Activated CD4-positive, alpha-beta T cell treated with anti-CD3 and anti-CD28 coated beads, Interleukin-2, amount 10 ng/mL, durations not matched to agents 7 days and 5 days (primary cell): ENCODE data around the gene PKIB. TPM values are rescaled to one million over a fixed set of nuclear protein-coding genes. Genes with fewer than 3 reads are reported as not detected.
"Not testable (repeated sequence)": the region's sequence is repeated elsewhere in the genome, so short reads cannot be mapped to it uniquely, and the experiment has no call there.

Experiments
- CTCF ChIA-PET: fragments of 350-600 bp; sonication (Branson Sonifier 250); formaldehyde crosslinking; loops from one replicate; lab custom pipeline; 2021; ENCODE audit warnings: antibody characterized with exemption; lab: Charles Lee
- POLR2A ChIA-PET: fragments of 350-600 bp; sonication (Branson Sonifier 250); formaldehyde crosslinking; loops from one replicate; lab custom pipeline; 2021; ENCODE audit warnings: antibody characterized with exemption; lab: Charles Lee
- DNase-seq: peaks from one replicate; pipeline ENCODE4 v3.0.0-alpha.2; 2020
- H3K27ac Mint-ChIP-seq: one replicate; pipeline ENCODE4 v1.8.0; 2021; ENCODE audit warnings: mild to moderate bottlenecking, moderate library complexity, mixed read lengths
- H3K27me3 Mint-ChIP-seq: one replicate; pipeline ENCODE4 v1.8.0; 2021; ENCODE audit warnings: mixed read lengths
- H3K36me3 Mint-ChIP-seq: one replicate; pipeline ENCODE4 v1.8.0; 2021; ENCODE audit warnings: low read depth, mixed read lengths
- H3K4me1 Mint-ChIP-seq: one replicate; pipeline ENCODE4 v1.8.0; 2021; ENCODE audit warnings: mixed read lengths
- H3K4me3 Mint-ChIP-seq: one replicate; pipeline ENCODE4 v1.8.0; 2021; ENCODE audit warnings: mild to moderate bottlenecking, moderate library complexity, mixed read lengths
- H3K9me3 Mint-ChIP-seq: one replicate; pipeline ENCODE4 v1.8.0; 2021; ENCODE audit warnings: mixed read lengths
- total RNA-seq, 2 experiments: library from RNA; stranded (reverse); gene quantifications; one replicate each; pipeline ENCODE4 v1.2.3, GENCODE V29; 2021

The PKIB gene
- total RNA-seq, 2 experiments from 2014 or later: 1.2 to 1.3 TPM

DNA sequence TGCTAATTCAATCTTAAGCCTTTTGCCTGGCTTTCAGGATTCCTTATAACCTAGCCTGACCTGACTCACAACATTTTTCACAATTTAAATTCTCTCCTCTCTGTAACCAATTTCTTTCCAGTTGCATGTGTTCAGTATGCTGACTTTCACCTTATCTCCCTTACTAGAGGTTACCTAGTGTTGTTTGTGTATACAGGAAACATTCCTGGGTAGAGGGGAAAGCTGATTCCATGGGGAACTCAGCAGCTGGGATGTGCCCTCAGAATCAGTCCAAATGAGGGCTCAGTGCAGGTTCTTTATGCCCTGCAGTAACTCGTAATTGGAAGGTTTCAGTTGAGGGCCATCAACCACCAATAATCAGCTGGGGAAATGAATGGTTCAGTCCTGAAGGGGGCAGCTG, 18.5 kb downstream of the PKIB start:
- ChIA-PET CTCF (no interaction called here), POLR2A (no interaction called here)
- Mint-ChIP-seq H3K36me3 (no peaks in the 10 kb centered on the region), H3K4me1 (no peaks in the 10 kb centered on the region), H3K27me3 (no peaks in the 10 kb centered on the region), H3K9me3 (no peaks in the 10 kb centered on the region), H3K27ac (no peak overlapping the region), H3K4me3 (no peak overlapping the region)
- no peak for DNase-seq

DNA sequence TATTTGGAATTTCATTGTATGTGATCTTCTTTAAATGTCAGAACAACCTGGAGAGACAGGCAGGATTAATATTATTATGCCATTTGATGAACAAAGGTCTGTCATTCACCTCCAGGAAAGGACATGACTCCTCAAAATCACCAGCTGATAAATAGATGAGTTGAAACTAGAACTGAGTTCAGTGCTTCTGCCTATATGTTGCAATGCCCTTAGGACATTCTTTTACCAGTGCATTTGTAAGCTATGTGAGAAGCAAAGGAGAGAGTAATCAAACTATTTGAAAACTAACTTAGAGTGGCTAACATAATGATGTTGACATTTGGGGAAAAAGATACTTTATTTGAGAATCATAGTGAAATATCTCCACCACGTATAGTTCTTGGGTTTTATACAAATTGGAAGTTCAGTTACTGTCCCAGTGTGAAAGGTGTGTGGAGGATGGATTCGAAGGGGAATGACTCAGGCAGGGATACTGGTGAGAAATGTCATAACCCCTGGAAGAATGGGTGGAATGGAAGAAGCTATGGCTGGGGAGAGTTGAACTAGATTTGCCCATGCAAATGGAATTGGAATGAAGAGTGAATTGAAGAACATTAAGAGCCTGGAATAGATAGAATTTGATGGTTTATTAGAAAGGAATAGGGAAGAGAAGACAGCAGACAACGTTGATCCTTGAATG, 21.5 kb downstream of the PKIB start:
- H3K4me1 Mint-ChIP-seq: no peaks in the 10 kb centered on the region
- H3K4me3 Mint-ChIP-seq: no peak overlapping the region
- ChIA-PET POLR2A (no interaction called here), CTCF (no interaction called here)
- no peaks in the 10 kb centered on the region for H3K9me3 Mint-ChIP-seq
- DNase-seq: no peak
- no peaks in the 10 kb centered on the region for H3K36me3 Mint-ChIP-seq
- no peaks in the 10 kb centered on the region for H3K27me3 Mint-ChIP-seq
- H3K27ac Mint-ChIP-seq: no peak overlapping the region

DNA sequence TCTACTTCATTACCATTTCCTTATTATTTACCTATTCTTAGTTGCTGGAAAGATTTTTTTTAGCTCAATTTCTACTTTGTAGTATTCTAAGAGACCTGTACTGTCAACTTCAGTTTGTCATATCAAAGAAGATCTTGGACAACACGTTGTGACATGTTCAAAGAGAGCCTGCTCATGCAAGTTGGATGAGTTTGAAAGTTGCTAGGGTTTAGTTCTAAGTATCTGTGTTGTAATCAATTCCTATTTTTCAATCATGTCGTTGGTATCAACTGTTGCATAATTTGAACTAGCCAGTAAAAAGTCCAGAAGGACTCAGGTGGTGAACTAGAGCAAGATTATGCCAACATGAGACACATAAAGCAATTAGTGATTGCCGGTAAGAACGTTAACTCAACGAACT, 30.2 kb downstream of the PKIB start:
- POLR2A ChIA-PET: no interaction called here
- Mint-ChIP-seq H3K36me3 (no peaks in the 10 kb centered on the region), H3K4me1 (no peaks in the 10 kb centered on the region)

DNA sequence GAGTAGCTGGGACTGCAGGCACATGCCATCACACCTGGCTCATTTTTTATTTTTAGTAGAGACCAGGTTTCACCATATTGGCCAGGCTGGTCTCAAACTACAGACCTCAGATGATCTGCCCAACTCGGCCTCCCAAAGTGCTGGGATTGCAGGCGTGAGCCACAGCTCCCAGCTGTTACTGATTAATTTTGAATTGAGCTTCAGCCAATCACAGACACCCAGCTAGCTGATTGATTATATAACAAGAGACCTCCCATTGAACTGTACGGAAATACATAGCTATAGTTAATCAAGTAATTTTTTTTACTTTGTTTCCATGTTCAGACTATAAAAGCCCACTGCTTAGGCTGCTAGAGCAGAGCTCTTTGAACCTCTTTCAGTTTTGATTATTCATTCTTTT, 31.6 kb downstream of the PKIB start:
- H3K9me3 Mint-ChIP-seq: no peaks in the 10 kb centered on the region
- no peak overlapping the region for H3K4me3 Mint-ChIP-seq
- H3K36me3 Mint-ChIP-seq: no peaks in the 10 kb centered on the region
- ChIA-PET CTCF (no interaction called here), POLR2A (no interaction called here)
- DNase-seq: no peak
- H3K27ac Mint-ChIP-seq: no peak overlapping the region
- no peaks in the 10 kb centered on the region for H3K27me3 Mint-ChIP-seq
- H3K4me1 Mint-ChIP-seq: no peaks in the 10 kb centered on the region

More for the DNA sequence above, 30.2 kb downstream of the PKIB start:
- Mint-ChIP-seq H3K27me3 (no peaks in the 10 kb centered on the region), H3K4me3 (no peak overlapping the region), H3K27ac (no peak overlapping the region), H3K9me3 (no peaks in the 10 kb centered on the region)
- CTCF ChIA-PET: no interaction called here
- DNase-seq: no peak

DNA sequence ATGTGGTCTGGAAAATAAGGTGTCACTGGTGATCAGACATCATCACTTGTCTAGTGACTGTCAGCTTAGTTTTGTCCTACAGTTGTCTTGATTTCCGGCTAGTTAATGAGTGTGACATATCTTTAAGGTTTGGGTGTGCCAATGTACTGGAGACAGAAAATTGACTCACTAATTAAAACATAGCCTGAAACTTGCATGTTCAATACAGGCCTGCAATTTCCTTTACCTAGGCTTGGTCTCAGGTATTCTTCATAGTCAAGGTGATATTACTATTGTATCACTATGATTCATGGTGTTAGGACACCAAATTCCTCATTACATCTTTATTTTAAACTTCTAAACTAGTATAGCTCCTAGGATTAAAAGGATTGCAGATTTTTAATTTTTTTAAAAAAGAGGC, 32.4 kb downstream of the PKIB start:
- CTCF ChIA-PET, H3K36me3 Mint-ChIP-seq, H3K4me3 Mint-ChIP-seq, DNase-seq, POLR2A ChIA-PET, H3K27ac Mint-ChIP-seq, H3K4me1 Mint-ChIP-seq, H3K9me3 Mint-ChIP-seq, H3K27me3 Mint-ChIP-seq: not testable (repeated sequence)

DNA sequence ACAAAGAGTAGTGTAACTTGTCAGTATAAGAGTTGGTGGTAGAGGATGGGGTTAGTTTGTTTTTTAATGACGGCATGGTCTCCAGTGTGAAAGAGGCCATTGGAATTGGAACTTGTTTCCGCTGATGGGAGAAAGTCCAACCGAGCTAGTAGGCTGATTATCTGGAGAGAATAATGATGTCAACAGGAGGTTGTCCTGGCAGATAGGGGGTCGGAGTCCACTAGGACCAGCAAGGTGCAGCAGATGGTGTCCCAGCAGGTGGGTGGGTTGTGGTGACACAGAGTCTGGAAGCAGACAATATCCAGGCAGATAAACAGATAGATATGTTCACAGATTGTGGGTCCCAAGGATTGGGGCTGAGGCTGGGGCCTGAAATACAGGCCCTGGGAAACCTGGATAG, 35.1 kb downstream of the PKIB start:
- ChIA-PET CTCF (no interaction called here), POLR2A (no interaction called here)
- no peak overlapping the region for H3K27ac Mint-ChIP-seq

DNA sequence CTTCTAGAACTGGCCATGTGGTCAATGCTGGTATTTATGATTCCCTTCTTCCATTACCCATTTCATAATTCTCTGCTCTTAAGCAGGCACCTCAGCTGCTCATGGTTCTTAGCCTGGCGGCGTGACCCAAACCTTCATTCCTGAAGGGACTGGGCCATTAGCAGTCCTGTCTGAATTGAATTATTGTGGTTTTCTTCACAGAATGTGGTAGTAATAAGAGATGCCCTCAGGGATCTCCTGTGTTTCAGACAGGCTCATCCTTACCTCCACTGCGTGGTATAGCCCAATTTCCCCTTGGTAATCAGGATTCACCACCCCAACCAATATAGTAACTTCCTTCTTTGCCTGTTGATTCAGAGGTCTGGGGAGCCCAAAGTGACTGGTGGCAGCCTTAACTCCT, 37.6 kb downstream of the PKIB start:
- POLR2A ChIA-PET: no interaction called here
- H3K36me3 Mint-ChIP-seq: no peaks in the 10 kb centered on the region

More for the DNA sequence above, 35.1 kb downstream of the PKIB start:
- Mint-ChIP-seq H3K4me1 (no peaks in the 10 kb centered on the region), H3K4me3 (no peak overlapping the region), H3K36me3 (no peaks in the 10 kb centered on the region), H3K27me3 (no peaks in the 10 kb centered on the region), H3K9me3 (no peaks in the 10 kb centered on the region)
- no peak for DNase-seq

DNA sequence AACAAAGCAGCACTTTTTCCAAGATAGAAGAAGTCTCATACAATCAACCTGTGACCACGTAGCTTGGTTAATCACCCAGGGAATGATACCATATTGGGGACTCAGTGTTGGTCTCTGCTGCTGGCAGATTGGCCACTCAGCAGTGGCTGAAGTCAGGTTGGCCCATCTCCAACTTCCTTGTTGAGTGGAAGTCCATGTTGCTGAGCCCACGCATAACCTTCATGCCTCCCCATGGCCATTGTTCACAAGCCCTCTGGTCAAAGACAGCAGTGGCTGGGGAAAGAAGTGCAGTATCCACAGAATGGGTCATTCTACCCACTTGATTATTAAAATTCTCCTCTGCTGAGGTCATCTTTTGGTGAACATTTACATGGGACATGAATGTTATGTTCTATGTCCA, 38.5 kb downstream of the PKIB start:
- no peak for DNase-seq
- Mint-ChIP-seq H3K9me3 (no peaks in the 10 kb centered on the region), H3K27me3 (no peaks in the 10 kb centered on the region), H3K36me3 (no peaks in the 10 kb centered on the region), H3K4me3 (no peak overlapping the region), H3K27ac (no peak overlapping the region), H3K4me1 (no peaks in the 10 kb centered on the region)
- CTCF ChIA-PET: no interaction called here
- POLR2A ChIA-PET: no interaction called here

More for the DNA sequence above, 37.6 kb downstream of the PKIB start:
- Mint-ChIP-seq H3K4me1 (no peaks in the 10 kb centered on the region), H3K27ac (no peak overlapping the region), H3K9me3 (no peaks in the 10 kb centered on the region), H3K4me3 (no peak overlapping the region), H3K27me3 (no peaks in the 10 kb centered on the region)
- DNase-seq: no peak
- CTCF ChIA-PET: no interaction called here

DNA sequence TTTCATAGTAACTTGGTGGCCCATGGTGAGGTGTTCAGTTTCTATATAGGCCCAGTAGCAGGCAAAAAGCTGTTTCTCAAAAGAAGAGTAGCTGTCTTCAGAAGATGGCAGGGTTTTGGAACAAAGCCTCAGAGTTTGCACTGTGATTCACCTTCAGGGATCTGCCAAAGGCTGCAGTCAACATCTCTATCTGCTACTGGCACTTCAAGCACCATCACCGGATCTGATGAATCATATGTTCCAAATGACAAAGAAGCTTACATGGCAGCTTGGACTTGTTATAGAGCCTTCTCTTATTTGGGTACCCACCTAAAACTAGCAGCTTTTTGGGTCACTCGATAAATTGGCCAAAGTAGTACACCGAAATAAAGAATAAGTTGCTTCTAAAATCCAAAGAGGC, 39.5 kb downstream of the PKIB start:
- no peaks in the 10 kb centered on the region for H3K27me3 Mint-ChIP-seq
- H3K36me3 Mint-ChIP-seq: no peaks in the 10 kb centered on the region
- no peak overlapping the region for H3K27ac Mint-ChIP-seq
- no peaks in the 10 kb centered on the region for H3K9me3 Mint-ChIP-seq
- CTCF ChIA-PET: no interaction called here
- POLR2A ChIA-PET: no interaction called here
- no peak for DNase-seq
- no peak overlapping the region for H3K4me3 Mint-ChIP-seq
- H3K4me1 Mint-ChIP-seq: no peaks in the 10 kb centered on the region

DNA sequence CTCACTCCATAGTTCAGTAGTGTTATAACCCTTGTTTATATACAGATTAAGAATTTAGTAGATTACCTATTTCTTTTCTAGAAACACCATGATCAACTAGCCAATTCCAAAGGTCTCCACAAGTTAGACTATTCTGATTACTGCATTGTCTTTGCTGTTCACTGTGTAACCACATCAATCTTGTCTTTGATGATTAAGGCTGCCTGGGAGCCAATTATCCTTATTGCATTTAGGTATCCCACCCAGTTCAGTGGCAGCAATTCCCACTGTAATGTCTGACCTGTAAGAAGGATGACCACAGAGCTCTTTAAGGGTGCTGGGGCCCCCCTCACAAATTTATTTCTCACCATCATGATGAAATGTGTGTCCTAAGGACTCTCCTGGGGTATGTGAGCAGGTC, 40.2 kb downstream of the PKIB start:
- H3K9me3 Mint-ChIP-seq: no peaks in the 10 kb centered on the region
- POLR2A ChIA-PET: no interaction called here
- no peak overlapping the region for H3K4me3 Mint-ChIP-seq
- H3K27me3 Mint-ChIP-seq: no peaks in the 10 kb centered on the region
- H3K27ac Mint-ChIP-seq: no peak overlapping the region
- H3K36me3 Mint-ChIP-seq: no peaks in the 10 kb centered on the region
- no peak for DNase-seq
- H3K4me1 Mint-ChIP-seq: no peaks in the 10 kb centered on the region
- CTCF ChIA-PET: no interaction called here

DNA sequence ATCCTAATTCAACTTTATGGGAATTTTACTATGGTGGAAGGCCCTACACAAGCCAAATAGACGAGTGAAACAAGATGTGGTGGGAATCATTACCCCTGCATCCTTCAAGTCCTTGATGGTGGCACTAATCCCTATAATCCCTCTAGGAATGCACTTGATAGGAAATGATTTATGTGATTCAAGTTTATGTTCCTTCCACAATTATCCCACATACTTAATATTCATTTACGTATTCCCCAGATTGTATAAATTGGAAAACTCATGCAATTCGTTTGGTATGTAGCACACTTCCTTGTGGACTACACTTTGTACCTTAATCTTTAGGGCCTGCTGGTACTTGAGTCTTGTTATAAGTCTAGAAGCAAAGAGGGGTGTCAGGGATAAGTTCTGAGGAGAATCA, 40.8 kb downstream of the PKIB start:
- Mint-ChIP-seq H3K36me3 (no peaks in the 10 kb centered on the region), H3K27ac (no peak overlapping the region), H3K4me3 (no peak overlapping the region), H3K27me3 (no peaks in the 10 kb centered on the region), H3K4me1 (no peaks in the 10 kb centered on the region), H3K9me3 (no peaks in the 10 kb centered on the region)
- POLR2A ChIA-PET: no interaction called here
- DNase-seq: no peak
- CTCF ChIA-PET: no interaction called here

DNA sequence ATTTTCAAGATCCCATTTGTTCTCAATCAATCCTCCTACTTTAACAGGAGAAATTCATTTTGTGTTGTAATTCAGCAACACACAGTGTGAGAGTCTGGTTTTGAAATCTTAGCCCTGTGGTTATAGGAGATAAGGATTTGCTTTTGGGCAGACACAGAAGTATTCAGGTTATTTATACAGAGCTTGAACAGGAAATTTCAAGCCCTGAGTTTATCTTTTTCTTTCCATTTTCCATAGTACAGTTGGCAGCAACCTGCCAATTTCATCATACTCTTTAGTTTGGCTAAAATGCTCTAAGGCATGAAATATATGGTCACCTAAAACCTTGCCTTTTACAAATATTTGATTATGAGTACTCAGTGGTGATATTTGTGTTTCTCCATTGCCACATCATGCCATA, 41.4 kb downstream of the PKIB start:
- no peaks in the 10 kb centered on the region for H3K9me3 Mint-ChIP-seq
- ChIA-PET POLR2A (no interaction called here), CTCF (no interaction called here)
- H3K36me3 Mint-ChIP-seq: no peaks in the 10 kb centered on the region
- H3K27me3 Mint-ChIP-seq: no peaks in the 10 kb centered on the region
- H3K27ac Mint-ChIP-seq: no peak overlapping the region
- H3K4me3 Mint-ChIP-seq: no peak overlapping the region
- no peaks in the 10 kb centered on the region for H3K4me1 Mint-ChIP-seq
- no peak for DNase-seq

DNA sequence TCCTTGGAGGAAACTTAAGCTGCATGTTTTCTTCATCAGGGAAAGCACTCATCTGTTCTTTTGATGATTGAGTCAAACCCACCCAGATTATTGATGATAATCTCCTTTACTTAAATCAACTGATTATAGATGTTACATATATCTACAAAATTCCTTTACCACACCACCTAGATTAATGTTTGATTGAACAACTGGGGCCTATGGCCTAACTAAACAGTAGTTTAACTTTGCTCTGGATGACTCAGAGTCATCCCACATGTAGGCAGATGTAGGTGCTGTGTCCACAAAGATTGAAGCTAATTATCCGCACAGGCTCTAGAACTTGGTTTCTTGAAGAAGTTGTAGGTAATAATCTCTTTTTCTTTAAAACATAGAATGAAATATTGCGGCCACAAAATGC, 42.2 kb downstream of the PKIB start:
- H3K4me3 Mint-ChIP-seq: no peak overlapping the region
- ChIA-PET CTCF (no interaction called here), POLR2A (no interaction called here)
- H3K36me3 Mint-ChIP-seq: no peaks in the 10 kb centered on the region
- DNase-seq: no peak
- no peaks in the 10 kb centered on the region for H3K9me3 Mint-ChIP-seq
- H3K27ac Mint-ChIP-seq: no peak overlapping the region
- H3K27me3 Mint-ChIP-seq: no peaks in the 10 kb centered on the region
- no peaks in the 10 kb centered on the region for H3K4me1 Mint-ChIP-seq

DNA sequence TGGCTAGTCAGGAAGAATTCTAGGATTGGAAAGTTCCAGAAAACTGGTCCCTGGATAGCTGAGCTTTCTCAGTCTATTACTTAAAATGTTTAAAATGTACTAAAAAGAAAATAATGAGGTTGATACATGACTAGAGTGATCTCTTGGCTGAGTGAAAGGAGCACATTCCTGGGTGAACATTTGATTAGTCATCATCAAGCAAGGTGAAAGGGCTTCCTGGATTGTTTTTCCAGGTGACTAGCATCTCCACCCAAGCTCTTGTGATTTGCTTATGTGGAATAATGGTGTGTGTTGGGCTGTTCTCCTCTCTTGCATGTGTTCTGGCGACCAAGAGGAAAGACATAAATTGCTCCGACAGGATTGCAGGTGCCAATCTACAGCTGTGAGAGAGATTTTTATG, 42.9 kb downstream of the PKIB start:
- Mint-ChIP-seq H3K27ac (no peak overlapping the region), H3K4me1 (no peaks in the 10 kb centered on the region), H3K36me3 (no peaks in the 10 kb centered on the region), H3K4me3 (no peak overlapping the region), H3K9me3 (no peaks in the 10 kb centered on the region), H3K27me3 (no peaks in the 10 kb centered on the region)
- no peak for DNase-seq
- ChIA-PET POLR2A (no interaction called here), CTCF (no interaction called here)
